Heart left ventricle (tissue), 16 donors: ENCODE results near the gene DFFB. TPM values are rescaled to one million over a fixed set of nuclear protein-coding genes. Genes with fewer than 3 reads are reported as not detected.

Source experiments
- ATAC-seq, 4 donors: fragments of 200-7000 bp; cut with Tn5 transposase; one replicate each; pipeline ENCODE4 v1.9.1; 2020 to 2022; ENCODE audit warnings: moderate library complexity in 4 of 4, mild to moderate bottlenecking in 3 of 4, moderate number of reproducible peaks in 1 of 4
- DNase-seq, 5 donors: peaks; one replicate each; pipeline ENCODE4 v3.0.0-alpha.2; 2020
- H3K27ac ChIP-seq, 12 donors: fragments of 200-600 bp; sonication (generic) in 4 of 12; one replicate each; pipeline versions ENCODE4 v1.5.0 to v1.8.0; 2016 to 2022; ENCODE audit warnings: mild to moderate bottlenecking in 2 of 12
- H3K27me3 ChIP-seq, 9 donors: fragments of 200-600 bp; sonication (generic) in 2 of 9; one replicate each; pipeline versions ENCODE4 v1.5.1 to v1.8.0; 2016 to 2022; ENCODE audit warnings: mild to moderate bottlenecking in 3 of 9
- H3K36me3 ChIP-seq, 9 donors: fragments of 200-600 bp; sonication (generic) in 2 of 9; one replicate each; pipeline versions ENCODE4 v1.5.0 to v1.8.0; 2018 to 2022; ENCODE audit warnings: mild to moderate bottlenecking in 2 of 9
- H3K4me1 ChIP-seq, 12 donors: fragments of 200-600 bp; sonication (generic) in 4 of 12; one replicate each; pipeline versions ENCODE4 v1.5.0 to v1.8.0; 2016 to 2022; ENCODE audit warnings: mild to moderate bottlenecking in 3 of 12
- H3K4me3 ChIP-seq, 12 donors: fragments of 200-600 bp; sonication (generic) in 4 of 12; one replicate each; pipeline versions ENCODE4 v1.5.0 to v1.8.0; 2017 to 2022; ENCODE audit warnings: mild to moderate bottlenecking in 9 of 12, moderate library complexity in 4 of 12
- H3K9me3 ChIP-seq, 12 donors: fragments of 200-600 bp; sonication (generic) in 4 of 12; one replicate each; pipeline versions ENCODE4 v1.5.0 to v1.8.0; 2016 to 2022; ENCODE audit warnings: mild to moderate bottlenecking in 1 of 12
- CTCF ChIP-seq, 12 donors: fragments of 200-600 bp; sonication (generic) in 4 of 12; IDR thresholded peaks; one replicate each; pipeline versions ENCODE4 v1.5.0 to v1.8.0; 2018 to 2022; ENCODE audit warnings: antibody characterized with exemption in 12 of 12, mild to moderate bottlenecking in 5 of 12
- POLR2A ChIP-seq, 2 donors: fragments of 450-650 bp; IDR thresholded peaks; one replicate each; pipeline ENCODE4 v1.6.1; 2017; ENCODE audit warnings: antibody characterized with exemption in 2 of 2, mild to moderate bottlenecking in 2 of 2, moderate library complexity in 2 of 2
- WGBS, 4 donors: extraction: QIAGEN DNeasy Blood & Tissue Kit in 2 of 4; methylation state at CpG; one replicate each; pipeline versions ENCODE4 v1.1.5 to v1.1.7; 2013 to 2018; 5-methylcytosine and 5-hydroxymethylcytosine counted together
- intact Hi-C, 10 donors: fragments of 100-400 bp; cut with DNase I; formaldehyde crosslinking; loops; one replicate each; pipeline versions ENCODE4 v1.11.1 to v1.14.2; 2022
- polyA plus RNA-seq, 2 donors: library from polyadenylated mRNA; stranded (reverse); fragments of 200-250 nt; gene quantifications; one replicate each; pipeline ENCODE4 v1.2.3, GENCODE V29; 2013
- total RNA-seq, 9 donors: library from RNA; depleted of rRNA in 2 of 9; stranded (reverse); fragments of >200 nt in 2 of 9; fragmentation: NEBNext Ultra II Directional in 3 of 9; extraction: Animal tissue kit (Norgen Biotek cat#: 25700) in 3 of 9; gene quantifications; one replicate each; pipeline versions ENCODE4 v1.1.0 to v1.2.4, GENCODE V29; 2016 to 2023
- donor health status: ischemic (EF 13 %, LVEDD 7.1; RV severe dilation, severe dysfunction).
- donor health status: healthy with polysubstance abuse.
- donor health status: DM: no; HTN: yes; CAD: no.
- donor health status: DM: no; HTN: no; CAD: no.
- donor health status: ischemic (EF 25% LVEDD 6.9; RV normal size, moderate dysfunction).
- donor health status: ischemic (EF 25% LVEDD 5.7; RV mildly dilated, moderate dysfunction).
- donor health status: healthy.
- donor health status: DM: yes; HTN: yes; CAD: no.
- donor health status: ischemic (EF 35%, LVEDD 5.7; RV mildly dilated, moderate dysfunction).
- donor health status: nonischemic (EF 11% LVEDD 7.7; RV severe dilation, severe dysfunction).
- donor health status: DM: yes; HTN: yes; CAD: no.
- donor health status: PGD.
- donor health status: ischemic (EF 29% LVEDD 5.4; RV normal size, mild dysfunction).
- donor health status: nonischemic (EF 23%, LVEDD 6.1; RV moderate dilation, normal function).

DFFB gene
- total and polyA plus RNA-seq, 11 donors = 1.3 to 5.8 (median 2.6) TPM

DNA sequence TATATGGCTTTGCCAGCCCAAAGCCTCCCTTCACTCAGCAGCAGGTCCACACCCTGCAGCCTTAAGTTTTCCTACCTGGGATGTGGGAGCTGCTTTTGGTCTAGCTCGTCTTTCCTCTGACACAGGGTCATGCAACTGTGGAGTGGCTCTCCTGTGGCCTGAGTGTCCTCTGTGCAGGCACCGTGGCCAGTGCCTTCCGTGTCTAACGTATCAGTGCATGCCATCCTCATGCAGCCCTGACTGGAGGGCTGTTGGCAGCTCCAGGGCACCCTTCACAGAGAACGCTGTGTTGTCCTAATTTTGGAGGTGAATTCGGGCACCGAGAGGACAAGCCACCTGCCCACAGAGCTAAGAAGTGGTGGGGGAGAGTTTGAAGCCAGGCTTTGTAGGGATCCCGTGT lies 68.5 kb downstream of the DFFB start:
- Histone ChIP-seq H3K27me3 (peaks cover 0 to 42% (median 7%) of the 10 kb centered on the region in 9 donors), H3K9me3 (no peaks in the 10 kb centered on the region), H3K27ac (no peak overlapping the region), H3K4me3 (no peak overlapping the region), H3K4me1 (no peaks in the 10 kb centered on the region), H3K36me3 (no peaks in the 10 kb centered on the region)
- intact Hi-C loops = no loop called here
- WGBS, 4 donors = 79 to 85% (median 82%) methylated on average over 8 of the region's 8 CpGs
- ATAC-seq (no peak), DNase-seq (no peak)
- TF ChIP-seq CTCF (IDR thresholded peaks at IDR 0.05) (no peak), POLR2A (IDR thresholded peaks at IDR 0.05) (no peak)

DNA sequence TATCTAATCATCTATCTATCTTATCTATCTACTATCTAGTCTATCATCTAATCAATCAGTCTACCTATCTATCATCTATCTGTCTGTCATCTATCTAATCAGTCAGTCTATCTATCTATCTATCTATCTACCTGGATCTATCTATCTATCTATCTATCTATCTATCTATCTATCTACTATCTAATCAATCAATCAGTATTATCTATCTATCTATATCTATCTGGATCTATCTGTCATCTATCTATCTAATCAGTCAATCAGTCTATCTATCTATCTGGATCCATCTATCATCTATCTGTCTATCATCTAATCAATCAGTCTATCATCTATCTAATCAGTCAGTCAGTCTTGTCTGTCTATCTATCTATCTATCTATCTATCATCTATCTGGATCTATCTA lies 69.7 kb downstream of the DFFB start:
- H3K4me1 ChIP-seq = no peaks in the 10 kb centered on the region
- intact Hi-C loops = no loop called here
- no peak for DNase-seq
- H3K9me3 ChIP-seq = no peaks in the 10 kb centered on the region
- no peak for ATAC-seq
- peaks cover 0 to 50% (median 7%) of the 10 kb centered on the region in 9 donors for H3K27me3 ChIP-seq
- H3K4me3 ChIP-seq = no peak overlapping the region
- H3K27ac ChIP-seq = no peak overlapping the region
- no peak for TF ChIP-seq POLR2A (IDR thresholded peaks at IDR 0.05)
- TF ChIP-seq CTCF (IDR thresholded peaks at IDR 0.05) = no peak
- H3K36me3 ChIP-seq = no peaks in the 10 kb centered on the region

DNA sequence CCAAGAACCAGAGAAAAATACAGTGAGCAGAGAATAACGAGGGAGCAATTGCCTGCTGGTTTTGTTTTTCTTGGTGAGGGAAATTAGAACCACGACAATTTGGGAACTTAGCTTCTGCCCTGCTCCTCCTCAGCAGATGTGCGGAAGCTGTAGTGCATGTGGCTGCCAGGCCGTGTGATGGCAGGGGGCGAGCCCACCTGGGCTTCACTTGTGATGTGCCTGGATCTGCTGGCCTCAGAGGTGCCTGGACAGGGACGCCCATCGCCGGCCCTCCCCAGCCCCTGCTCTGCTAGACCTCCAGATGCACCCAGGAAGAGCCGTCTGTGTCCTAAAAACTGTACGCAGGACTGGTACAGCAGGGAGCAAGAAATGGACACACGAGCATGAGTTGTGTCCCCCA lies 71.3 kb downstream of the DFFB start:
- ATAC-seq (no peak), DNase-seq (no peak)
- H3K4me1 ChIP-seq = no peaks in the 10 kb centered on the region
- no peak overlapping the region for H3K27ac ChIP-seq
- H3K9me3 ChIP-seq = no peaks in the 10 kb centered on the region
- H3K36me3 ChIP-seq = no peaks in the 10 kb centered on the region
- no peak overlapping the region for H3K4me3 ChIP-seq
- intact Hi-C loops = no loop called here
- TF ChIP-seq POLR2A (IDR thresholded peaks at IDR 0.05) (no peak), CTCF (IDR thresholded peaks at IDR 0.05) (no peak)
- 52 to 66% (median 56%) methylated on average over 8 to 11 of the region's 11 CpGs for WGBS, 4 donors
- H3K27me3 ChIP-seq = peaks cover 0 to 54% (median 7%) of the 10 kb centered on the region in 9 donors

DNA sequence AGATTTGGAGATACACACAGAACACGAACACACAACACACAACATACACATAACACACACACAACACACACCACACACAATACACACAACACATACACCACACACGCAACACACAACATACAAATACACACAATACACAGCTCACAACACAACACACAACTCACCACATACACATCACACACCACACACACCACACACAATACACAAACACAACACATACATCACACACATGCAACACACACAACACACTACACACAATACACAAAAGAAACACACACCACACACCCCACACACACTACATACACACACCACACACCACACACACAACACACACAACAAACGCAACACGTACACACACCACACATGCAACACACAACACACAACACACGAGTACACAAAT lies 71.8 kb downstream of the DFFB start:
- no peak for DNase-seq
- peaks cover 0 to 53% (median 7%) of the 10 kb centered on the region in 9 donors for H3K27me3 ChIP-seq
- no peak for ATAC-seq
- H3K4me1 ChIP-seq = no peaks in the 10 kb centered on the region
- H3K36me3 ChIP-seq = no peaks in the 10 kb centered on the region
- TF ChIP-seq POLR2A (IDR thresholded peaks at IDR 0.05) (no peak), CTCF (IDR thresholded peaks at IDR 0.05) (no peak)
- intact Hi-C loops = no loop called here
- H3K9me3 ChIP-seq = peaks cover 0 to 3% (median 0%) of the 10 kb centered on the region in 12 donors
- WGBS, 4 donors = 71 to 79% (median 73%) methylated on average over 5 of the region's 5 CpGs
- no peak overlapping the region for H3K27ac ChIP-seq
- no peak overlapping the region for H3K4me3 ChIP-seq
